Thoracic aorta (tissue), 2 donors: ENCODE data around the gene ACTBL2. TPM values are rescaled to one million over a fixed set of nuclear protein-coding genes. Genes with fewer than 3 reads are reported as not detected.

Source experiments
- ATAC-seq: fragments of 150-250 bp; one replicate; pipeline ENCODE4 v1.8.0; 2017; ENCODE audit warnings: low read depth; ENCODE audit not compliant: insufficient number of reproducible peaks, low FRiP score
- DNase-seq: peaks from one replicate; pipeline ENCODE4 v3.0.0-alpha.2; 2020; ENCODE audit warnings: low spot score
- H3K27ac ChIP-seq, 2 donors: fragments of 200-600 bp; sonication (generic); 1 replicate in 1 of 2; 2 replicates in 1 of 2; pipeline ENCODE4 v1.5.1; 2016; ENCODE audit warnings: mild to moderate bottlenecking in 2 of 2, moderate library complexity in 2 of 2
- H3K27me3 ChIP-seq: fragments of 200-600 bp; sonication (generic); replicated peaks from 2 replicates; pipeline ENCODE4 v1.6.0; 2016; ENCODE audit warnings: mild to moderate bottlenecking; ENCODE audit not compliant: insufficient read depth
- H3K36me3 ChIP-seq: fragments of 200-600 bp; sonication (generic); one replicate; pipeline ENCODE4 v1.5.1; 2016
- H3K4me1 ChIP-seq, 2 donors: fragments of 200-600 bp; sonication (generic); 1 replicate in 1 of 2; 2 replicates in 1 of 2; pipeline versions ENCODE4 v1.5.1 to v1.6.0; 2016; ENCODE audit warnings: low read depth in 2 of 2, mild to moderate bottlenecking in 1 of 2; ENCODE audit not compliant: control insufficient read depth in 1 of 2
- H3K4me3 ChIP-seq: fragments of 200-600 bp; sonication (generic); 2 replicates; pipeline ENCODE4 v1.5.1; 2016; ENCODE audit warnings: mild to moderate bottlenecking
- H3K9me3 ChIP-seq: fragments of 200-600 bp; sonication (generic); 2 replicates; pipeline ENCODE4 v1.5.1; 2016
- total RNA-seq, 2 donors: library from RNA; depleted of rRNA; stranded (reverse); fragments of >200 nt; gene quantifications; one replicate each; pipeline versions ENCODE4 v1.1.0 to v1.2.3, GENCODE V29; 2016
- TF ChIP-seq, protein P1 (sequence below): fragments of 200-600 bp; sonication (generic); IDR thresholded peaks from one replicate; pipeline ENCODE4 v1.5.1; 2019; ENCODE audit warnings: antibody characterized with exemption

Gene ACTBL2
- total RNA-seq, 2 donors from 2014 or later = not detected

DNA sequence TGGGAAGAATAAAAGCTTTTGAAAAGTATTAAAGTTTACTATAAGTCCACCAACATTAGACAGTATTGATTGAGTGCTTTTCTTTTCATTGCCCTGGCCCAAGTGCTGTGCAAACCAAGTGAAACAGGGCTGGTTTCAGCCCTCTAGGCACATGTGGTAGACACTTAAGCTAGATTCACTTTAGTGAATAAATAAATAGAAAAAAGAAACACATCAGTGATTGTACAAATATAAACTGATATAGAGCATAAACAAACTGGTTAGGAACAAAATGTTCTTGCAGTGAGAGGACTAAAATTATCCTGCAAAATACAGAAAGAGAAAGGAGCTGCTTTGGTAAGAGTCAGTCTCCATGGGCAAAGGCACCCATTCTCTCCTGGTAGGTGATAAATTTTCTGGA lies 29.7 kb downstream of the ACTBL2 start:
- Histone ChIP-seq H3K36me3 (no peaks in the 10 kb centered on the region), H3K4me1 (peaks cover 20 to 84% of the 10 kb centered on the region in 2 donors), H3K9me3 (no peaks in the 10 kb centered on the region), H3K27ac (peak overlapping the region; percentile 67 to 74), H3K27me3 (no peaks in the 10 kb centered on the region), H3K4me3 (no peak overlapping the region)
- TF ChIP-seq, protein P1, sequence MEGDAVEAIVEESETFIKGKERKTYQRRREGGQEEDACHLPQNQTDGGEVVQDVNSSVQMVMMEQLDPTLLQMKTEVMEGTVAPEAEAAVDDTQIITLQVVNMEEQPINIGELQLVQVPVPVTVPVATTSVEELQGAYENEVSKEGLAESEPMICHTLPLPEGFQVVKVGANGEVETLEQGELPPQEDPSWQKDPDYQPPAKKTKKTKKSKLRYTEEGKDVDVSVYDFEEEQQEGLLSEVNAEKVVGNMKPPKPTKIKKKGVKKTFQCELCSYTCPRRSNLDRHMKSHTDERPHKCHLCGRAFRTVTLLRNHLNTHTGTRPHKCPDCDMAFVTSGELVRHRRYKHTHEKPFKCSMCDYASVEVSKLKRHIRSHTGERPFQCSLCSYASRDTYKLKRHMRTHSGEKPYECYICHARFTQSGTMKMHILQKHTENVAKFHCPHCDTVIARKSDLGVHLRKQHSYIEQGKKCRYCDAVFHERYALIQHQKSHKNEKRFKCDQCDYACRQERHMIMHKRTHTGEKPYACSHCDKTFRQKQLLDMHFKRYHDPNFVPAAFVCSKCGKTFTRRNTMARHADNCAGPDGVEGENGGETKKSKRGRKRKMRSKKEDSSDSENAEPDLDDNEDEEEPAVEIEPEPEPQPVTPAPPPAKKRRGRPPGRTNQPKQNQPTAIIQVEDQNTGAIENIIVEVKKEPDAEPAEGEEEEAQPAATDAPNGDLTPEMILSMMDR = no peak
- ATAC-seq = no peak
- DNase-seq = no peak

DNA sequence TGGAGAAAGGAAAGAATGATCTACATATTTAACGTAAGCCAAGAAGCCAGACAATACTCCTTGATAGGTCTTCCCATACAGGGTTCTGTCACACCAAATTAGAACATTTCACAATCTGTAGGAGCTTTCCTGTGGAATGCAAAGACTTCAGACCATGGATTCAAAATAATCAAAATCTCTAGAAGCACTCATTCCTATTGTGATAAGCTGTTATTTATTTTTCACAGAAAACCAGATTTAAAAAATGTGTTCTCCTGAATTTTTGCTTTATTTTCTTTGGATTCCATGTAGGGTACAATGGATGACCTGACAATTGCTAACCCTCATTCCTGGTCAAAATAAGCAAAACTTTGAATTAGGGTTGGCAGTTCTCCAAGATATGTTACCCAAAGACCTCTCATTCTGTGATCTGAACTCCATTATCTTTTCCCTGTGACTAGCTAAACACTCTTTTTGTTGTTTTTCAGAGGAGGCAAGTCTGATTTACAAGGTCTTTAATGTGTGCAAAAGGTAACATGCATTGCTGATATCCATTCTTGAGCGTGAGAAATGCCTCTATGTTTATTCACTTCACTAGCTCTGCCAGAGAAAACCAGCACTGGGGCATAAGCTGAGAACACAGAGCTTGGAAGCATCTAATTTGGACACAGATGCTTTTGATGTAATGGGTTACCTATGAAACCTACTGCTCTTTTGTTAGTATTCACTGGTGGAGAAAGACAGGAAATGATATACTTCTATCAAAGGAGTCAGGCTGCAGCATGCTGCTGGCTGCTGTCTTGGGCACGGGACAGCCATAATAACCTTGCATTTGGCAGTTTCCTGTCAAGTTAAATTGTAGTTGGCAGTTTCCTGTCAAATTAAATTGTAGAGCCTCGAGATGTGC lies 31.4 kb downstream of the ACTBL2 start:
- Histone ChIP-seq H3K9me3 (no peaks in the 10 kb centered on the region), H3K4me3 (no peak overlapping the region), H3K4me1 (peaks cover 20 to 80% of the 10 kb centered on the region in 2 donors), H3K27me3 (no peaks in the 10 kb centered on the region), H3K36me3 (no peaks in the 10 kb centered on the region), H3K27ac (peak overlapping the region; percentile 67 to 74)
- no peak for ATAC-seq
- TF ChIP-seq, protein P1 = no peak
- DNase-seq = no peak

DNA sequence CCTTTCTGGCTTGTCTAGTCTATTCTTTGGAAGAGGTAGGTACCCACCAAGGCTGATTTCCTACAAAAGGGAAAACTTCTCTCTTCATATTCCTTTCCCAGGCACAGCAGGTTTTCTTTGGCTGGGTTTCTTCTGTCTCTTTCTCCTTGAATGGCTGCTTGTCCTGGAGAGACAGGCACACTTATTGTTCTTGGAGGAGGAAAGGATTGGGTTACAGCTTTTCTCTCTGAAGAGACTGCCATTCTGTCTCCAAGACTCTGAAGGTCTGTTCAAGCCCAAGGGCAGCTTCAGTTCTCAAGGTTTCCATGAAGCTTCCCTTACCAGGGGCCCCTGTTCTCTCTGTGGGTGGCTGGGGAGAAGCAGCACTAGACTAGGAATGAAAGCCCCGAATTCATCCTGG lies 33.9 kb downstream of the ACTBL2 start:
- no peak overlapping the region for H3K4me3 ChIP-seq
- H3K27ac ChIP-seq = peak overlapping the region; percentile 60 to 65
- no peaks in the 10 kb centered on the region for H3K27me3 ChIP-seq
- H3K4me1 ChIP-seq = peaks cover 23 to 75% of the 10 kb centered on the region in 2 donors
- H3K36me3 ChIP-seq = no peaks in the 10 kb centered on the region
- TF ChIP-seq, protein P1 = no peak
- ATAC-seq (no peak), DNase-seq (no peak)
- H3K9me3 ChIP-seq = no peaks in the 10 kb centered on the region

DNA sequence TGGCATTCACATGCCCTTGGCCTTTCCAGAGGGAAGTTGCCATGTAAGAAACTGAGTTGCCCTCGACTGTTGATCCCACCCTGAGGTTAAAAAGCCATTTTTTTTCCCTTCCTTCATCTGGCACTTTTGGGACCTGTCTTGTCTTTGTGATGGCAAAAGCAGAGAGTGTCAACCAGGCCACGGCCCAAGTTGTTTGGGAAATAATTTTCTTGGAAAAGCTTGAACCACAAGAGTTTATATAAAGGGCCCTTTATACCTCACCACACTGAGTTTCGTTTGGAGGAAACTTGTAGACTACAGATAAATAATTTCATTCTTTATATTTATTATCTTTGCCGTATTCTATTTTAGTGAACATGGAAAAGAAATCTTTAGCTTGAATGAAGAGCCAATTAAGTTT lies 34.3 kb downstream of the ACTBL2 start:
- H3K36me3 ChIP-seq = no peaks in the 10 kb centered on the region
- ATAC-seq (no peak), DNase-seq (no peak)
- TF ChIP-seq, protein P1 = no peak
- peaks cover 23 to 70% of the 10 kb centered on the region in 2 donors for H3K4me1 ChIP-seq
- H3K4me3 ChIP-seq = no peak overlapping the region
- H3K27ac ChIP-seq = peak overlapping the region; percentile 60 to 65
- H3K9me3 ChIP-seq = no peaks in the 10 kb centered on the region
- H3K27me3 ChIP-seq = no peaks in the 10 kb centered on the region

DNA sequence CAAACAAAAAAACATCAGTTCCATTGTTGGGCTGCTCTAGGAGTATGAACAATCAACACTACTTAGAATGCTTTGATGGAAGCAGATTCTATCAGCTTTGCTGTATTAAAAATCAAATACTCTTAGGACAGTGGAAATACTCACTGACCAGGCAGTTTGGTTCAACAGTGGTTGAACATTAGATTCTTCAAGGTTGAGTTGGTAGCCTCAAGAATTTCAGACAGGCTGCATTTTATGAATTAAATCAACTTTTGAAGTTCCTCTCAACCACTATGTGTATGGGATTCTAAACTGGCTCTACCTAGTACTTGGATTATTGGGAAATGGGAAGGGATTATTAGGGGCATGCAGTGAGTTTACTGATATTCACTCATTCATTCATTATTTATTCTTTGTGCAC lies 35.0 kb downstream of the ACTBL2 start:
- Histone ChIP-seq H3K4me3 (no peak overlapping the region), H3K27ac (no peak overlapping the region), H3K4me1 (peaks cover 23 to 66% of the 10 kb centered on the region in 2 donors), H3K9me3 (no peaks in the 10 kb centered on the region), H3K27me3 (no peaks in the 10 kb centered on the region), H3K36me3 (no peaks in the 10 kb centered on the region)
- ATAC-seq = no peak
- TF ChIP-seq, protein P1 = no peak
- DNase-seq = no peak
